ENCODE data around the gene CD274.

The CD274 gene

GRCh38 chr9:5500441-5501235 lies 50.3 kb downstream of the CD274 start:
- DNase-seq, result no peak

- no peak for DNase-seq
Observed at GRCh38 chr9:5502553-5502952, 52.2 kb downstream of the CD274 start.

GRCh38 chr9:5509573-5509972 lies 59.2 kb downstream of the CD274 start:
- DNase-seq, result no peak

- DNase-seq, result no peak
Observed at GRCh38 chr9:5510360-5510931, 60.1 kb downstream of the CD274 start, which contains the start of gene PDCD1LG2. TSS of gene PDCD1LG2 (plus strand) at chr9:5510531. CDS start at chr9:5522547, 12,016 bp downstream.

- DNase-seq, result no peak
Observed at GRCh38 chr9:5510989-5511388, 60.6 kb downstream of the CD274 start.

GRCh38 chr9:5511476-5511875 lies 61.1 kb downstream of the CD274 start:
- DNase-seq, result no peak

GRCh38 chr9:5511935-5512580 lies 61.7 kb downstream of the CD274 start:
- DNase-seq, result no peak

GRCh38 chr9:5512658-5513452 lies 62.5 kb downstream of the CD274 start:
- no peak for DNase-seq

GRCh38 chr9:5513966-5514616 lies 63.7 kb downstream of the CD274 start:
- DNase-seq, result no peak

GRCh38 chr9:5514617-5515260 lies 64.4 kb downstream of the CD274 start:
- no peak for DNase-seq

- no peak for DNase-seq
Observed at GRCh38 chr9:5515261-5515650, 64.9 kb downstream of the CD274 start.

- DNase-seq, result no peak
Observed at GRCh38 chr9:5516453-5517220, 66.3 kb downstream of the CD274 start.

GRCh38 chr9:5518171-5518936 lies 68.0 kb downstream of the CD274 start:
- no peak for DNase-seq

- no peak for DNase-seq
Observed at GRCh38 chr9:5518937-5519319, 68.6 kb downstream of the CD274 start.
